Measurements from ENCODE around the gene LNX1.

Gene LNX1

DNA sequence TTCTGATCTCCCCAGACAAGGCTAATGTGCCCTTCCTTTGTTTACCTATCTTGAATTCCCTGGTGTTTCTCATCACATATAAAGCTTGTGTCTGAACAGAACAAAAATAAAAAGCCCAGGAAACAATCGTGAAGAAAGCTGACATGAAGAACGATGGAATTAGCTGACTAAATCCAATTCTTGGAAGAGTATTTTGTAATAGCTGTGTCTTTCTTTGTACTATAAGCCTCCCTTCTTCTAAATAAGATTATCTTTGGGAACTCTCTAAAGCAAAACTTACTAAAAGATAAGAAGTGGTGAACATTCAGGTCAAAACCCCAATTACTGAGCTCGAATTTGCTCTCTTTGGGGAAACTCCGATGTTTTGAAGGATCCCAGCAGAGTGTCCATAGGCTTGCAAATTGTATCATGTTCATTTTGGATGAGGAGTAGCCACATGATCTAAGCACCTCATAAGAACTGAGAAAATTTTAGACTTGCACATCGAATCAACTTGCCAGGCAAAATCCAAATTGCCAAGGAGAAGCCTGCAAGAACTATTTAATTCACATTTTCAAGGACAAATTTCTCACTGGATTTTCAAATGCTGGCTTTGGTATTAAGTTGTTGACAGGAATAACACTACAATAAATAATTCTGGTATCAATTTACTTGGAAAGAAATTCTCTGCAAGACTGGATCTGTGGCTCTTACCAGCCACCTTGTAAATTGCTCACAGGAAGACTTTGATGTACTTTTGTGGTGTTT is 106.2 kb downstream of the LNX1 start (continued):
- no peak for TF ChIP-seq GLIS3 (CRISPR knock-in tag; IDR thresholded peaks at IDR 0.05)
- TF ChIP-seq ARNTL (CRISPR knock-in tag; IDR thresholded peaks at IDR 0.05; ENCODE audit: borderline replicate concordance, low read depth) = no peak

DNA sequence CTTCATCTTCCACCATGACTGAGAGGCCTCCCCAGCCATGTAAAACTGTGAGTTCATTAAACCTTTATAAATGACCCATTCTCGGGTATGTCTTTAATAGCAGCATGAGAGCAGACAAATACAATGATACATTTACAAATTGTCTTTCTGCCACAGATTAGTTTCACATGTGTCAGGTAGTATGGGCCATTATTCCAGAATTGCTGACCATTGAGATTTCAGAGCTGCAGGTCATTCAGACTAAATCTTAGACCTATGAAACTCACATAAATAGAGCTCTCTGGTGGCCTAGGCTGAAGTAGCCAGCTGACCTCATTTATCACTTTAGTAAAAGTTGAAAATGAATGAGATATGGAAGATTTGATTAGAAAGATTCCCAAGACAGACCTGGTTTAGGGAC is 108.0 kb downstream of the LNX1 start:
- TF ChIP-seq, protein P1, sequence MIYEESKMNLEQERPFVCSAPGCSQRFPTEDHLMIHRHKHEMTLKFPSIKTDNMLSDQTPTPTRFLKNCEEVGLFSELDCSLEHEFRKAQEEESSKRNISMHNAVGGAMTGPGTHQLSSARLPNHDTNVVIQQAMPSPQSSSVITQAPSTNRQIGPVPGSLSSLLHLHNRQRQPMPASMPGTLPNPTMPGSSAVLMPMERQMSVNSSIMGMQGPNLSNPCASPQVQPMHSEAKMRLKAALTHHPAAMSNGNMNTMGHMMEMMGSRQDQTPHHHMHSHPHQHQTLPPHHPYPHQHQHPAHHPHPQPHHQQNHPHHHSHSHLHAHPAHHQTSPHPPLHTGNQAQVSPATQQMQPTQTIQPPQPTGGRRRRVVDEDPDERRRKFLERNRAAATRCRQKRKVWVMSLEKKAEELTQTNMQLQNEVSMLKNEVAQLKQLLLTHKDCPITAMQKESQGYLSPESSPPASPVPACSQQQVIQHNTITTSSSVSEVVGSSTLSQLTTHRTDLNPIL (CRISPR knock-in tag; IDR thresholded peaks at IDR 0.05; ENCODE audit: low read depth) = no peak
- TF ChIP-seq OSR1 (CRISPR knock-in tag; IDR thresholded peaks at IDR 0.05) = no peak
- TF ChIP-seq, protein P2, sequence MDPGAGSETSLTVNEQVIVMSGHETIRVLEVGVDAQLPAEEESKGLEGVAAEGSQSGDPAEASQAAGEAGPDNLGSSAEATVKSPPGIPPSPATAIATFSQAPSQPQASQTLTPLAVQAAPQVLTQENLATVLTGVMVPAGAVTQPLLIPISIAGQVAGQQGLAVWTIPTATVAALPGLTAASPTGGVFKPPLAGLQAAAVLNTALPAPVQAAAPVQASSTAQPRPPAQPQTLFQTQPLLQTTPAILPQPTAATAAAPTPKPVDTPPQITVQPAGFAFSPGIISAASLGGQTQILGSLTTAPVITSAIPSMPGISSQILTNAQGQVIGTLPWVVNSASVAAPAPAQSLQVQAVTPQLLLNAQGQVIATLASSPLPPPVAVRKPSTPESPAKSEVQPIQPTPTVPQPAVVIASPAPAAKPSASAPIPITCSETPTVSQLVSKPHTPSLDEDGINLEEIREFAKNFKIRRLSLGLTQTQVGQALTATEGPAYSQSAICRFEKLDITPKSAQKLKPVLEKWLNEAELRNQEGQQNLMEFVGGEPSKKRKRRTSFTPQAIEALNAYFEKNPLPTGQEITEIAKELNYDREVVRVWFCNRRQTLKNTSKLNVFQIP (CRISPR knock-in tag; IDR thresholded peaks at IDR 0.05; ENCODE audit: borderline replicate concordance, low read depth) = no peak
- TF ChIP-seq, protein P3, sequence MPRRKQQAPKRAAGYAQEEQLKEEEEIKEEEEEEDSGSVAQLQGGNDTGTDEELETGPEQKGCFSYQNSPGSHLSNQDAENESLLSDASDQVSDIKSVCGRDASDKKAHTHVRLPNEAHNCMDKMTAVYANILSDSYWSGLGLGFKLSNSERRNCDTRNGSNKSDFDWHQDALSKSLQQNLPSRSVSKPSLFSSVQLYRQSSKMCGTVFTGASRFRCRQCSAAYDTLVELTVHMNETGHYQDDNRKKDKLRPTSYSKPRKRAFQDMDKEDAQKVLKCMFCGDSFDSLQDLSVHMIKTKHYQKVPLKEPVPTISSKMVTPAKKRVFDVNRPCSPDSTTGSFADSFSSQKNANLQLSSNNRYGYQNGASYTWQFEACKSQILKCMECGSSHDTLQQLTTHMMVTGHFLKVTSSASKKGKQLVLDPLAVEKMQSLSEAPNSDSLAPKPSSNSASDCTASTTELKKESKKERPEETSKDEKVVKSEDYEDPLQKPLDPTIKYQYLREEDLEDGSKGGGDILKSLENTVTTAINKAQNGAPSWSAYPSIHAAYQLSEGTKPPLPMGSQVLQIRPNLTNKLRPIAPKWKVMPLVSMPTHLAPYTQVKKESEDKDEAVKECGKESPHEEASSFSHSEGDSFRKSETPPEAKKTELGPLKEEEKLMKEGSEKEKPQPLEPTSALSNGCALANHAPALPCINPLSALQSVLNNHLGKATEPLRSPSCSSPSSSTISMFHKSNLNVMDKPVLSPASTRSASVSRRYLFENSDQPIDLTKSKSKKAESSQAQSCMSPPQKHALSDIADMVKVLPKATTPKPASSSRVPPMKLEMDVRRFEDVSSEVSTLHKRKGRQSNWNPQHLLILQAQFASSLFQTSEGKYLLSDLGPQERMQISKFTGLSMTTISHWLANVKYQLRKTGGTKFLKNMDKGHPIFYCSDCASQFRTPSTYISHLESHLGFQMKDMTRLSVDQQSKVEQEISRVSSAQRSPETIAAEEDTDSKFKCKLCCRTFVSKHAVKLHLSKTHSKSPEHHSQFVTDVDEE (CRISPR knock-in tag; IDR thresholded peaks at IDR 0.05) = no peak
- TF ChIP-seq TCF4 (CRISPR knock-in tag; IDR thresholded peaks at IDR 0.05; ENCODE audit: borderline replicate concordance) = no peak
- no peak for TF ChIP-seq ISL1 (CRISPR knock-in tag; IDR thresholded peaks at IDR 0.05)
- no peak for TF ChIP-seq ZC3H10 (CRISPR knock-in tag; IDR thresholded peaks at IDR 0.05)
- TF ChIP-seq, protein P4, sequence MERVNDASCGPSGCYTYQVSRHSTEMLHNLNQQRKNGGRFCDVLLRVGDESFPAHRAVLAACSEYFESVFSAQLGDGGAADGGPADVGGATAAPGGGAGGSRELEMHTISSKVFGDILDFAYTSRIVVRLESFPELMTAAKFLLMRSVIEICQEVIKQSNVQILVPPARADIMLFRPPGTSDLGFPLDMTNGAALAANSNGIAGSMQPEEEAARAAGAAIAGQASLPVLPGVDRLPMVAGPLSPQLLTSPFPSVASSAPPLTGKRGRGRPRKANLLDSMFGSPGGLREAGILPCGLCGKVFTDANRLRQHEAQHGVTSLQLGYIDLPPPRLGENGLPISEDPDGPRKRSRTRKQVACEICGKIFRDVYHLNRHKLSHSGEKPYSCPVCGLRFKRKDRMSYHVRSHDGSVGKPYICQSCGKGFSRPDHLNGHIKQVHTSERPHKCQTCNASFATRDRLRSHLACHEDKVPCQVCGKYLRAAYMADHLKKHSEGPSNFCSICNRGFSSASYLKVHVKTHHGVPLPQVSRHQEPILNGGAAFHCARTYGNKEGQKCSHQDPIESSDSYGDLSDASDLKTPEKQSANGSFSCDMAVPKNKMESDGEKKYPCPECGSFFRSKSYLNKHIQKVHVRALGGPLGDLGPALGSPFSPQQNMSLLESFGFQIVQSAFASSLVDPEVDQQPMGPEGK (CRISPR knock-in tag; IDR thresholded peaks at IDR 0.05; ENCODE audit: borderline replicate concordance) = no peak
- TF ChIP-seq ARNTL (CRISPR knock-in tag; IDR thresholded peaks at IDR 0.05; ENCODE audit: borderline replicate concordance, low read depth) = no peak
- no peak for TF ChIP-seq ZFP30 (CRISPR knock-in tag; IDR thresholded peaks at IDR 0.05)
- TF ChIP-seq ZNF70 (CRISPR knock-in tag; IDR thresholded peaks at IDR 0.05) = no peak
- TF ChIP-seq CSDC2 (CRISPR knock-in tag; IDR thresholded peaks at IDR 0.05) = no peak
- TF ChIP-seq ZFP3 (CRISPR knock-in tag; IDR thresholded peaks at IDR 0.05) = no peak
- TF ChIP-seq TOX (CRISPR knock-in tag; IDR thresholded peaks at IDR 0.05; ENCODE audit: borderline replicate concordance) = no peak
- TF ChIP-seq ZNF8 (CRISPR knock-in tag; IDR thresholded peaks at IDR 0.05) = no peak
- TF ChIP-seq SNAI2 (CRISPR knock-in tag; IDR thresholded peaks at IDR 0.05) = no peak
- TF ChIP-seq, protein P5, sequence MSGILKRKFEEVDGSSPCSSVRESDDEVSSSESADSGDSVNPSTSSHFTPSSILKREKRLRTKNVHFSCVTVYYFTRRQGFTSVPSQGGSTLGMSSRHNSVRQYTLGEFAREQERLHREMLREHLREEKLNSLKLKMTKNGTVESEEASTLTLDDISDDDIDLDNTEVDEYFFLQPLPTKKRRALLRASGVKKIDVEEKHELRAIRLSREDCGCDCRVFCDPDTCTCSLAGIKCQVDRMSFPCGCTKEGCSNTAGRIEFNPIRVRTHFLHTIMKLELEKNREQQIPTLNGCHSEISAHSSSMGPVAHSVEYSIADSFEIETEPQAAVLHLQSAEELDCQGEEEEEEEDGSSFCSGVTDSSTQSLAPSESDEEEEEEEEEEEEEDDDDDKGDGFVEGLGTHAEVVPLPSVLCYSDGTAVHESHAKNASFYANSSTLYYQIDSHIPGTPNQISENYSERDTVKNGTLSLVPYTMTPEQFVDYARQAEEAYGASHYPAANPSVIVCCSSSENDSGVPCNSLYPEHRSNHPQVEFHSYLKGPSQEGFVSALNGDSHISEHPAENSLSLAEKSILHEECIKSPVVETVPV (CRISPR knock-in tag; IDR thresholded peaks at IDR 0.05) = no peak
- no peak for TF ChIP-seq PPARA (CRISPR knock-in tag; IDR thresholded peaks at IDR 0.05; ENCODE audit: borderline replicate concordance)
- no peak for ATAC-seq

DNA sequence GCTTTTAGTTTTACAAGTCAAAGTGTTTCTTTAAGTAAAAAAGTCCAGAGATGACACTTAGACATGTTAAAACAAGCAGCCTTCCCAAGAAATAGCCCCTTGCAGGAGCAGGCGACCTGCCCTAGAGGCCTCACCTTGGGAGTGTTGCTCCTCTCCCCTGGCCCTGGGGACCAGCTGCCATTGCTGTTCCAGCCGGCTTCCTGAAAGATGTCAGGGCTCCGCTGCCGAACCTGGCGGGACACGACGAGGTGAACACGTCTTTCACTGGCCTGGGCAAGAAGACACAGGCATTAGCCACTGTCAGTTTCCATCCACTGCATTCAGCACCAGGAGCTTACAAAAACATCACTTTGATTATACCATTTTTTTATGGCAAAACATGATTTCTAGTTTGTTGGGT is 109.7 kb downstream of the LNX1 start:
- TF ChIP-seq ZNF565 (CRISPR knock-in tag; conservative IDR thresholded peaks at IDR 0.05; ENCODE audit: low read depth) = no peak
- no peak for TF ChIP-seq BACH2 (CRISPR knock-in tag; IDR thresholded peaks at IDR 0.05; ENCODE audit: borderline replicate concordance)
- no peak for TF ChIP-seq ISL1 (CRISPR knock-in tag; IDR thresholded peaks at IDR 0.05)
- TF ChIP-seq ZNF70 (CRISPR knock-in tag; IDR thresholded peaks at IDR 0.05) = no peak
- no peak for TF ChIP-seq TCF4 (CRISPR knock-in tag; IDR thresholded peaks at IDR 0.05; ENCODE audit: borderline replicate concordance)
- TF ChIP-seq, protein P1 (CRISPR knock-in tag; IDR thresholded peaks at IDR 0.05; ENCODE audit: low read depth) = no peak
- TF ChIP-seq ESRRG (CRISPR knock-in tag; IDR thresholded peaks at IDR 0.05) = no peak
- TF ChIP-seq, protein P2 (CRISPR knock-in tag; IDR thresholded peaks at IDR 0.05; ENCODE audit: borderline replicate concordance, low read depth) = no peak
- ATAC-seq = no peak
